Prostate gland (tissue), 2 donors: ENCODE data around the gene MYO1D. TPM values are rescaled to one million over a fixed set of nuclear protein-coding genes. Genes with fewer than 3 reads are reported as not detected.

Experiments used
- DNase-seq: peaks from one replicate; pipeline ENCODE4 v3.0.0-alpha.2; 2019; ENCODE audit warnings: low spot score
- H3K27ac ChIP-seq, 2 donors: fragments of 200-600 bp; sonication (generic); 2 replicates each; pipeline ENCODE4 v1.5.1; 2017 to 2019
- H3K27me3 ChIP-seq: fragments of 200-600 bp; sonication (generic); replicated peaks from 2 replicates; pipeline ENCODE4 v1.5.1; 2019; ENCODE audit not compliant: insufficient read depth
- H3K36me3 ChIP-seq, 2 donors: fragments of 200-600 bp; sonication (generic); 1 replicate in 1 of 2; 2 replicates in 1 of 2; pipeline versions ENCODE4 v1.5.1 to v1.8.1; 2017 to 2019
- H3K4me1 ChIP-seq: fragments of 200-600 bp; sonication (generic); replicated peaks from 2 replicates; pipeline ENCODE4 v1.5.1; 2019
- H3K4me3 ChIP-seq, 2 donors: fragments of 200-600 bp; sonication (generic); 2 replicates each; pipeline ENCODE4 v1.5.1; 2017 to 2019
- H3K9me3 ChIP-seq: fragments of 200-600 bp; sonication (generic); 2 replicates; pipeline ENCODE4 v1.5.1; 2017
- CTCF ChIP-seq, 4 experiments: fragments of 200-600 bp in 2 of 4; fragments of 450-650 bp in 2 of 4; sonication (generic) in 2 of 4; IDR thresholded peaks; 1 replicate in 3 of 4; 2 replicates in 1 of 4; pipeline ENCODE4 v1.5.1; 2016 to 2019; ENCODE audit warnings: antibody characterized with exemption in 4 of 4, mild to moderate bottlenecking in 2 of 4, moderate library complexity in 2 of 4
- POLR2A ChIP-seq: fragments of 450-650 bp; IDR thresholded peaks from one replicate; pipeline ENCODE4 v1.6.1; 2016; ENCODE audit warnings: antibody characterized with exemption, mild to moderate bottlenecking
- POLR2AphosphoS5 ChIP-seq: sonication (generic); formaldehyde crosslinking; IDR thresholded peaks from one replicate; pipeline ENCODE4 v1.6.1; 2017; ENCODE audit warnings: antibody characterized with exemption
- whole genome bisulfite sequencing: methylation state at CpG from one replicate; pipeline ENCODE4 v1.1.5; 2018; 5-methylcytosine and 5-hydroxymethylcytosine counted together
- intact Hi-C: fragments of 100-400 bp; cut with DNase I; formaldehyde crosslinking; loops from one replicate; pipeline ENCODE4 v1.14.2; 2022
- total RNA-seq, 2 donors: library from RNA; depleted of rRNA; stranded (reverse); fragments of >200 nt; gene quantifications; one replicate each; pipeline ENCODE4 v1.1.0, GENCODE V29; 2016

MYO1D gene
- total RNA-seq, 2 donors from 2014 or later: 44.2 to 45.2 TPM

- no peak for TF ChIP-seq POLR2A
- no peak for TF ChIP-seq POLR2AphosphoS5
- TF ChIP-seq CTCF (IDR thresholded peaks at IDR 0.05): no peak
- intact Hi-C loops: no loop called here
- H3K4me1 ChIP-seq: no peaks in the 10 kb centered on the region
These were observed 359.8 kb downstream of the MYO1D start for GRCh38 chr17:32516940-32517701.

GRCh38 chr17:32516450-32516849, 360.5 kb downstream of the MYO1D start:
- 22% methylated on average over 2 of the region's 2 CpGs for WGBS

More at GRCh38 chr17:32516940-32517701, 359.8 kb downstream of the MYO1D start:
- H3K36me3 ChIP-seq: no peaks in the 10 kb centered on the region
- no peak overlapping the region for H3K4me3 ChIP-seq
- no peaks in the 10 kb centered on the region for H3K9me3 ChIP-seq
- no peaks in the 10 kb centered on the region for H3K27me3 ChIP-seq
- H3K27ac ChIP-seq: no peak overlapping the region
- 74% methylated on average over 12 of the region's 12 CpGs for WGBS
- DNase-seq: no peak

GRCh38 chr17:32515677-32516383, 361.1 kb downstream of the MYO1D start:
- 93% methylated on average over 4 of the region's 4 CpGs for WGBS
- Histone ChIP-seq H3K4me1 (no peaks in the 10 kb centered on the region), H3K9me3 (no peaks in the 10 kb centered on the region), H3K4me3 (no peak overlapping the region), H3K36me3 (no peaks in the 10 kb centered on the region), H3K27me3 (no peaks in the 10 kb centered on the region), H3K27ac (no peak overlapping the region)
- intact Hi-C loops: no loop called here
- TF ChIP-seq POLR2AphosphoS5 (no peak), CTCF (IDR thresholded peaks at IDR 0.05) (no peak), POLR2A (no peak)
- no peak for DNase-seq

More at GRCh38 chr17:32516450-32516849, 360.5 kb downstream of the MYO1D start:
- no peaks in the 10 kb centered on the region for H3K9me3 ChIP-seq
- no peaks in the 10 kb centered on the region for H3K4me1 ChIP-seq
- H3K4me3 ChIP-seq: no peak overlapping the region
- TF ChIP-seq POLR2A (no peak), POLR2AphosphoS5 (no peak), CTCF (IDR thresholded peaks at IDR 0.05) (no peak)
- H3K27me3 ChIP-seq: no peaks in the 10 kb centered on the region
- no peak overlapping the region for H3K27ac ChIP-seq
- intact Hi-C loops: no loop called here
- H3K36me3 ChIP-seq: no peaks in the 10 kb centered on the region
- DNase-seq: no peak

- Histone ChIP-seq H3K4me3 (no peak overlapping the region), H3K9me3 (no peaks in the 10 kb centered on the region), H3K27me3 (no peaks in the 10 kb centered on the region), H3K36me3 (no peaks in the 10 kb centered on the region), H3K4me1 (no peaks in the 10 kb centered on the region), H3K27ac (no peak overlapping the region)
- TF ChIP-seq POLR2A (no peak), CTCF (IDR thresholded peaks at IDR 0.05) (no peak), POLR2AphosphoS5 (no peak)
- 39% methylated on average over 4 of the region's 4 CpGs for WGBS
- intact Hi-C loops: no loop called here
- no peak for DNase-seq
These were observed 362.3 kb downstream of the MYO1D start for GRCh38 chr17:32514606-32515005.
